Muscle of arm (tissue), 12 donors: Measurements from ENCODE around the gene GNAT2. TPM values are rescaled to one million over a fixed set of nuclear protein-coding genes. Genes with fewer than 3 reads are reported as not detected.

ENCODE experiments used
- DNase-seq: peaks from one replicate; pipeline ENCODE4 v3.0.0-alpha.2; 2013
- polyA plus RNA-seq, 12 donors: library from polyadenylated mRNA; unstranded; fragments of 120-200 nt; gene quantifications; one replicate each; pipeline ENCODE4 v1.2.1, GENCODE V29; 2013; ENCODE audit not compliant: insufficient read length in 12 of 12

GNAT2 gene
- polyA plus RNA-seq, 12 donors: not detected

GRCh38 chr1:109557520-109557919, 61.9 kb downstream of the GNAT2 start:
- no peak for DNase-seq

GRCh38 chr1:109556563-109556962, 62.9 kb downstream of the GNAT2 start:
- no peak for DNase-seq

Other genes starting within 250 kb of the GNAT2 start
- gene SORT1, start 221.7 kb downstream of the GNAT2 start, polyA plus RNA-seq: 10 to 100 TPM in 11 of 12 donors, not detected in 1; 20.0 to 42.1 (median 34.6) TPM
- 10 to 100 TPM in 11 of 12 donors, not detected in 1; 32.0 to 84.2 (median 70.4) TPM for gene PSMA5, start 193.2 kb downstream of the GNAT2 start, polyA plus RNA-seq
- gene SYPL2, start 153.1 kb downstream of the GNAT2 start, polyA plus RNA-seq: 100 to 1,000 TPM in 11 of 12 donors, 10 to 100 TPM in 1; 64.4 to 356 (median 243) TPM
- gene ATXN7L2, start 135.7 kb downstream of the GNAT2 start, polyA plus RNA-seq: 10 to 100 TPM in 10 of 12 donors, 1 to 10 TPM in 1, not detected in 1; 9.3 to 30.9 (median 21.0) TPM
- 10 to 100 TPM in 4 of 12 donors, 1 to 10 TPM in 7, not detected in 1; 6.9 to 13.9 (median 9.4) TPM for gene CYB561D1, start 125.5 kb downstream of the GNAT2 start, polyA plus RNA-seq
- 10 to 100 TPM in 8 of 12 donors, 1 to 10 TPM in 3, not detected in 1; 4.1 to 16.8 (median 12.4) TPM for gene AMIGO1, start 109.9 kb downstream of the GNAT2 start, polyA plus RNA-seq
- 1 to 10 TPM in 10 of 12 donors, not detected in 2; 1.6 to 3.6 (median 2.2) TPM for gene GPR61, start 79.7 kb downstream of the GNAT2 start, polyA plus RNA-seq
- gene GNAI3, start 71.0 kb downstream of the GNAT2 start, polyA plus RNA-seq: 10 to 100 TPM in 1 of 12 donors, 1 to 10 TPM in 10, not detected in 1; 6.2 to 10.7 (median 7.6) TPM
- gene AMPD2, start 221 bp upstream of the GNAT2 start, polyA plus RNA-seq: 10 to 100 TPM in 11 of 12 donors, not detected in 1; 22.1 to 54.9 (median 33.5) TPM
- gene GSTM4, start 36.5 kb upstream of the GNAT2 start, polyA plus RNA-seq: 10 to 100 TPM in 11 of 12 donors, not detected in 1; 12.2 to 26.8 (median 18.9) TPM
- 100 to 1,000 TPM in 11 of 12 donors, not detected in 1; 122 to 195 (median 169) TPM for gene GSTM2, start 48.4 kb upstream of the GNAT2 start, polyA plus RNA-seq
- 10 to 100 TPM in 6 of 12 donors, 1 to 10 TPM in 2, under 1 TPM in 3, not detected in 1; 0.39 to 89.9 (median 48.3) TPM for gene GSTM1, start 68.2 kb upstream of the GNAT2 start, polyA plus RNA-seq
- 10 to 100 TPM in 11 of 12 donors, not detected in 1; 10.2 to 32.5 (median 24.9) TPM for gene GSTM5, start 92.6 kb upstream of the GNAT2 start, polyA plus RNA-seq
- gene GSTM3, start 121.4 kb upstream of the GNAT2 start, polyA plus RNA-seq: 10 to 100 TPM in 11 of 12 donors, not detected in 1; 17.8 to 60.4 (median 38.3) TPM
- 10 to 100 TPM in 1 of 12 donors, under 1 TPM in 3, not detected in 8; 0.05 to 15.0 (median 0.31) TPM for gene EPS8L3, start 144.3 kb upstream of the GNAT2 start, polyA plus RNA-seq